ENCODE results near the gene SH3BP2.

The SH3BP2 gene

DNA sequence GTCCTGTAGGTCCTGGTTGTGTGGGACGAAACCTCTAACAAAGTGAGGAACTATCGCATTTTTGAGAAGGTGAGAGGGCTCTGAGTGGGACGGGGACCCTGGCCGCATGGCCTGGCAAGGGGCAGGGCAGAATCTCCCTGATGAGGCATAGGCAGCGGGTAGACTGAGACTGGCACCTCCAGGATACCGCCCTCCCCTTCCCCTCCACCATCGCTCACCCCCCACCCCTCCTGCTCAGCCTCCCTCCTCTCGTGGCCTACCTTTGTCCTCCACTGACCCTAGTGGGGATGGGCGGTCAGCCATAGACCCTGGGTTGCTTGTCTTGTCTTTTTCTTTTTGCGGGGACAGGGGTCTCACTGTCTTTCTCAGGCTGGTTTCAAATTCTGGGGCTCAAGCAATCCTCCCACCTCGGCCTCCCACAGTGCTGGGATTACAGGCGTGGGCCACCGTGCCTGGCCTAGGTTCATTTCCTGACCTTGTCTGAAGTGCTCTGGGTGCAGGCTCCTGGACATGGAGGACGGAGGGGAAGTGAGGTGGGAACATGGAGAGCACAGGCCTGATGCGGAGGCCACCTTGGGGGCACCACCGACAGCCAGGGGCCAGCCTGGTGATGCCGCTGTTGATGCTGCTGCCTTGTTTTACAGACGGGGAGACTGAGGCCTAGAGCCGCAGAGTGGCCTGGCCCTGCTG, 40.2 kb downstream of the SH3BP2 start:
- no peak for DNase-seq (ENCODE audit: low read depth in 3 of 3)

DNA sequence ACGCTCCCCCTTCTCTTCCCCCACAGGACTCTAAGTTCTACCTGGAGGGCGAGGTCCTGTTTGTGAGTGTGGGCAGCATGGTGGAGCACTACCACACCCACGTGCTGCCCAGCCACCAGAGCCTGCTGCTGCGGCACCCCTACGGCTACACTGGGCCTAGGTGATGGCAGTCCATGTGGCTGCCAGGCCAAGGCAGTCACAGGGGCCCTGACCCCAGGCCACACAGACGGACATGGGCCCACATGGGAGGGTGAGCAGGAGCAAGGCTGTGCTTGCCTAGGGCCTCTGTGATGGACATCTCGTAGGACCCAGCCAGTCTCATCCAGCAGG, 40.8 kb downstream of the SH3BP2 start:
- no peak for DNase-seq (ENCODE audit: low read depth in 3 of 3)

- no peak for DNase-seq (ENCODE audit: low read depth in 3 of 3)
Measured at GRCh38 chr4:2834001-2834921, 41.4 kb downstream of the SH3BP2 start.

GRCh38 chr4:2835978-2836377, 43.1 kb downstream of the SH3BP2 start:
- DNase-seq (ENCODE audit: low read depth in 3 of 3) = no peak

GRCh38 chr4:2836391-2836859, 43.5 kb downstream of the SH3BP2 start:
- DNase-seq (ENCODE audit: low read depth in 3 of 3) = no peak

DNA sequence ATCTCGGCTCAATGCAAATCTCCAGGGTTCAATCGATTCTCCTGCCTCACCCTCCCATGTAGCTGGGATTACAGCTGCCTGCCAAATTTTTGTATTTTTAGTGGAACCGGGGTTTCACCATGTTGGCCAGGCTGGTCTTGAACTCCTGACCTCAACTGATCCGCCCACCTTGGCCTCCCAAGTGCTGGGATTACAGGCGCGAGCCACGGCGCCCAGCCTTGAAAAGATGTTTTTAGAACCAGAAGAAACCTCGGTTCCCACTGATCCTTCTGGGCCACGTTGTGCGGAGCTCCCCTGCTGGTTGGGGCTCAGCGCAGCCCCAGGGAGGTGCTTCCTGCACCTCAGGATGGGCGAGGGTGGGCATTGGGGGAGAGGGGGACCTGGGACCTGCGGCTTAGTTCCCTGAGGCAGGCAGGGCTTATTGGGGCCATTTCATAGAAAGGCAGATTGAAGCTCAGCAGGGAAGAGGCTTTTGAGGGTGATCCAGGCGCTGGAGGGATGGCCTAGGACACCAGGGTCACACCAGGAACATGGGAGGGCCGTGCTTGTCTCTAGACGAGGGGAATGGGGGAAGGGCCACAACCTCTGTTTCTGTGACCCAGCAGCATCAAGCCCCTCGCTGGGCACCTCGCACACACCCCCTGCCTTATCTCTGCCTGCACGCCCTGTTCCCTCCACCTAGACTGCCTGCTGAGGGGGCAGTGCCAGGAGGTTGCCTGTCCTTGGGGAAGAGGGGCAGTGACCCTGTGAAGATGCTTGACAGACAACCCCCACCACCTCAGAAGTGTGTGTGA, 44.4 kb downstream of the SH3BP2 start:
- no peak for DNase-seq (ENCODE audit: low read depth in 3 of 3)

DNA sequence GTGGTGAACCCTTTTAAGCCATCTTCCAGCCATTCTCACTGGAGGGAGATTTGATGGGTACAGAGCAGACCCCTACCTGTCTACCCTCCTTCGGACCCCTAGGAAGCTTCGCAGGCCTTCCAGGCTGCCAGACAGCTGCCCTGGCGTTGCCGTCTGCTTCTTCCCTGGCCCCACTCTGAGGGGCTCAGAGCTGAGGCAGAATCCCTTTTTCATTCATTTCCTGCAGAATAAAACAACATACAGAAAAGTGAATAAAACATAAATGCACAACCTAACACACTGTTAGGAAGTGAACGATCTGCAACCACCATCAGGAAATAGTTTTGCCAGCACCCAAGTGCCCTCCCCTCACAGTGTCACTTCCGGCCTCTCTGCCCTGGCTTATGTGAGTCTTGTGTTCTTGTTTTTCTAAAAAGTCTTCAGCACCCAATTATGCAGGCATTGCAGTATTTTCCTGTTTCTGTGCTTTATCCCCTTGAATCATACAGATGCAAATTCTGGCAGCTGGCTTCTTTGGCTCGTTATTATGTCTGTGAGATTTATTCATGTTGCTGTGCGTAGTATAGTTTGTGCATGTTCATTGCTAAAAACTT, 45.1 kb downstream of the SH3BP2 start:
- peak in 2 of 3 experiments; percentile 33 to 44 for DNase-seq (ENCODE audit: low read depth in 3 of 3)

GRCh38 chr4:2839060-2839459, 46.2 kb downstream of the SH3BP2 start:
- DNase-seq (ENCODE audit: low read depth in 3 of 3) = no peak

- no peak for DNase-seq (ENCODE audit: low read depth in 3 of 3)
Measured at GRCh38 chr4:2842687-2843262, 49.9 kb downstream of the SH3BP2 start.

- DNase-seq (ENCODE audit: low read depth in 3 of 3) = peak; percentile 82 to 93 (median 92)
Measured at GRCh38 chr4:2843263-2843940, 50.5 kb downstream of the SH3BP2 start, which contains the start of gene ADD1. Gene ADD1 (plus strand): TSS chr4:2843844. CDS start chr4:2875916, 32,072 bp downstream.

- no peak for DNase-seq (ENCODE audit: low read depth in 3 of 3)
Measured at GRCh38 chr4:2843941-2844584, 51.2 kb downstream of the SH3BP2 start.

- no peak for DNase-seq (ENCODE audit: low read depth in 3 of 3)
Measured at GRCh38 chr4:2846172-2846571, 53.3 kb downstream of the SH3BP2 start.

DNA sequence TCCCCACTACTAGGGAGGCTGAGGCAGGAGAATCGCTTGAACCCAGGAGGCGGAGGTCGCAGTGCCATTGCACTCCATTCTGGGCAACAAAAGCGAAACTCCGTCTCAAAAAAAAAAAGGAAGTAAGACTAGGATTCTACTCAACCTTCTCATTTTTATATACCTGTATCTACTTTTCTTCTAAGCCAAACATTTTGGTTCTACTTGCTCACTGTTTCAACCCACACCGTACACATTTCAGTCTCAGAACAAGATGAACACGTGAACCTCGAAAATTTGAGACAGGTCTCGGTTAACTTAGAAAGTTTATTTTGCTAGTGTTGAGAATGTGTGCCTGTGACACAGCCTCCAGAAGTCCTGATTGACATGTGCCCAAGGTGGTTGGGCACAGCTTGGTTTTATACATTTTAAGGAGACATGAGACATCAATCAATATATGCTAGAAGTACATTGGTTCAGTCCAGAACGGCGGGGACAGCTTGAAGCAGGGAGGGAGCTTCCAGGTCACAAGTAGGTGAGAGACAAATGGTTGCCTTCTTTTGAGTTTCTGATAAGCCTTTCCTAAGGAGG, 54.5 kb downstream of the SH3BP2 start:
- DNase-seq (ENCODE audit: low read depth in 3 of 3) = no peak

DNA sequence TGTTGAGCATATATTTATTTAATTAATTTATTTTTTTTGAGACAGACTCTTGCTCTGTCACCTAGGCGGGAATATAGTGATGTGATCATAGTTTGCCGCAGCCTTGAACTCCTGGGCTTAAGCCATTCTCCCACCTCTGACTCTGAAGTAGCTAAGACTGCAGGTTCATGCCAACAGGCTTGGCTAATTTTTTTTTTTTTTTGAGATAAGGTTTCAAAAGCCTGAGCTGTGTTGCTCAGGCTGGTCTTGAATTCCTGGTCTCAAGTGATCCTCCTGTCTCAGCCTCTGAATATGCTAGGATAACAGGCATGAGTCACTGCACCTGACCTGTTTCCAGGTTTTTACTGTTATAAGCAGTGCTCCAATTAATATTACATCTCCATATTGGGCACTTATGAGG, 55.6 kb downstream of the SH3BP2 start:
- no peak for DNase-seq (ENCODE audit: low read depth in 3 of 3)

DNA sequence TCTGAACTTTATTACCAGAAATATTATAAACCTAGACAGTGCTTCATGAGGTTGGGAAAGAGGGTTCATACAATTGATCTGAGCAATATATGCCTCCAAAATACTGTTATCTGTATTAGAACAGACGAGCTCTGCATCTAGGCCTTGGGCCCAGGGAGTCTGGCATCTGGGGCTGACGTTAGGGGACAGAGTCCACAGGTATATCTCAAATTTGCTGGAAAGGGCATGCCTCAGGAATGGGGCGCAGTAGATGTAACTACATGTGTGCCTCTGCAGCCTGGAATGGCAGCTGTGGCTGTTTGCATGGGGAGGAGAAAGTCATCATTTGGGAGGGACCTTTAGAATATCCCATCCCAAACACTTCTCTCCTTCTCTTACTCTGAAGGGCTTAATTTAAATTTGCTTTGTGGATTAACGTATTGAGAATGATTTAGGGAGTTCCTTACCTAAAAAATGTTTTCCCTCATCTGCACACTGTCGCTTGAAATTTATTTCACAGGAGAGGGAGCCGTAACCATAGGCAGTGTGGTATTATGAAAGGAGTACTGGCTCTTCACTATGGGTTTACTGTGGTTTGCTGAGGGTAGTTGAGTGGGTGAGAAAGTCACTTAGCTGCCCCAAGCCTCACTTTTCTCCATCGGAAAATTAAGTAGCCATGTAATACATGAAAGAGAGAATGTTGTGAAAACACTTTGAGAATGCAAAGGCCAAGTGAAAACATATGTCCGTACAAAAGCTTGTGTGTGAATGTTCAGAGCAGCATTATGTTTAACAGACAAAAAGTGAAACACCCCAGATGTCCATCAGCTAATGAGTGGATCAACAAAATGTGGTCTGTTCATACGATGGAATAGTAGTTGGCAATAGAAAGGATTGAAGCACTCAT, 56.6 kb downstream of the SH3BP2 start:
- DNase-seq (ENCODE audit: low read depth in 3 of 3) = no peak

GRCh38 chr4:2850966-2851798, 58.3 kb downstream of the SH3BP2 start:
- no peak for DNase-seq (ENCODE audit: low read depth in 3 of 3)

- no peak for DNase-seq (ENCODE audit: low read depth in 3 of 3)
Measured at GRCh38 chr4:2852481-2852921, 59.6 kb downstream of the SH3BP2 start.

- no peak for DNase-seq (ENCODE audit: low read depth in 3 of 3)
Measured at GRCh38 chr4:2855584-2855983, 62.7 kb downstream of the SH3BP2 start.
